ENCODE measurements around the gene AKAP6.
A peak's percentile ranks its signal among the peaks of the same experiment; 100 is the strongest.
"Not testable (repeated sequence)": the region's sequence is repeated elsewhere in the genome, so short reads cannot be mapped to it uniquely, and the experiment has no call there.

The AKAP6 gene

GRCh38 chr14:32583427-32583826, 254.3 kb downstream of the AKAP6 start:
- DNase-seq (ENCODE audit: low read depth in 2 of 2): not testable (repeated sequence)

DNA sequence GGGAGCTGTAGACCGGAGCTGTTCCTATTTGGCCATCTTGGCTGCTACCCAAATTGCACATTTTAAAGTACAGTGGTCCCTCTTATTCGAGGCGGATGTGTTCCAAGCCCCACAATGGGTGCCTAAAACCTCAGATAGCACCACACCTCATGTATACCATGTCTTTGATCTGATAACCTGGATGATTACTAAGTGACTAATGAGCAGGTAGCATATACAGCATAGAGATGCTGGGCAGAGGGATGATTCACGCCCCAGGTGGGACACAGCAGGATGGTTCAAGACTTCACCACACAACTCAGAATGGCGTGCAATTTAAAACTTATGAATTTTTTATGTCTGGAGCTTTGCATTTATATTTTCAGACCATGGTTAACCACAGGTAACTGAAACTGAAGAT, 255.0 kb downstream of the AKAP6 start:
- DNase-seq (ENCODE audit: low read depth in 2 of 2): no peak

- no peak for DNase-seq (ENCODE audit: low read depth in 2 of 2)
These were observed 258.4 kb downstream of the AKAP6 start for GRCh38 chr14:32587461-32587860.

DNA sequence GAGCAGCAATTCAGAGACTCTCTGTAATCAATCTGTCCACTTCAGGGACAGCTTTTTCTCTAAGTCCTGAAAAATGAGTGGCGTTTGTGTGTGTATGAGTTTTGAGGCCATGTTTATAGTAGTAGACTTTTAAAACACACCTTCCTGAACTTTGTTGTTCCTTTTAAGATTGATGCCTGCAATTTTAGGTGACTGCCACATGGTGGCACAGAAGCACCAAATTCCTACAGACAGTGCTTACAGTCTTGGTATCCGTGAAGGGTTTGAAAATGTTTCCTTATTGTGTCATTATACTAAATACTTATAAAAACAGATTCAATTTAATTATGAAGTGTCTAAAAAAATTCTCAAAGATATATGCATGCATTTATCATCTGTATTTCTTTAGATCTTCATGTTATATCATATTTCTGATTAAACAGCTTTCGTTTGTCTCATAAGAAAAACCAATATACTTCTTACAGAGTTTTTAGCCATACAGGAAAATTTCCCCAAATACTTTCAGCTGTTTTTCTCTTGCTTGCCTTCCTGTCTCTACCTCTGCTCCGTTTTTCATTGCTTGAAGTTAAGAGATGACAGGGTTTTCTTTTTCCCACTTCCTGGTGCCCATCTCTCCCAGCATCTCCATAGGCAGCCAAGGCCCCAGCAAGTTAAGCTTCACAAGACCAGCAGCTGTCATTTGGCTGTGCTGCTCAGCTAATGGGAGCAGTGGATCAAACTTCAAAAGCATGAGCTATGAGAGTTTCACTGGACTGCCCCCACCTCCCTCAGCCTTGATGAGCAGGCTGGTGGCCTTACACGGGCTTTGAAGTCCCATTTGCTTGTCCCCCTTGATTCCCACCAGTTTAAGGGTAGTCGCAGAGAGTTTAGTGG, 259.6 kb downstream of the AKAP6 start:
- DNase-seq (ENCODE audit: low read depth in 2 of 2): no peak

DNA sequence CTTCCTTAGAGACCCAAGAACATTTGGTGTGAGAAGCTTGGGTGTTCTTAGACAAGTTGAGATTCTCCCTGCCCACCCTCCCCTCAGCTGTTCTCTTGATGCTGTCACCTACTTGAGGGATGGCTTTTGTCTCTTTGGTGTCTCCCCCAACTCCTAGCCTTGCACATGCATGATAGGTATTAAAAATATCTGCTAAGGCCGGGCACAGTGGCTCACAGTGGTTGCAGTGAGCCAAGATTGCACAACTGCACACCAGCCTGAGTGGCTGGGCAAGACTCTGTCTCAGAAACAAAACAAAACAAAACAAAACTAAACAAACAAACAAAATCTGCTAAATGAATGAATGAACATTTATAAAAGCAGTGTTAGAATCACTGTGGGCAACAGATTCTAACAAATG, 261.1 kb downstream of the AKAP6 start:
- DNase-seq (ENCODE audit: low read depth in 2 of 2): no peak

GRCh38 chr14:32593290-32593942, 264.3 kb downstream of the AKAP6 start:
- DNase-seq (ENCODE audit: low read depth in 2 of 2): peak; percentile 74 to 78

DNA sequence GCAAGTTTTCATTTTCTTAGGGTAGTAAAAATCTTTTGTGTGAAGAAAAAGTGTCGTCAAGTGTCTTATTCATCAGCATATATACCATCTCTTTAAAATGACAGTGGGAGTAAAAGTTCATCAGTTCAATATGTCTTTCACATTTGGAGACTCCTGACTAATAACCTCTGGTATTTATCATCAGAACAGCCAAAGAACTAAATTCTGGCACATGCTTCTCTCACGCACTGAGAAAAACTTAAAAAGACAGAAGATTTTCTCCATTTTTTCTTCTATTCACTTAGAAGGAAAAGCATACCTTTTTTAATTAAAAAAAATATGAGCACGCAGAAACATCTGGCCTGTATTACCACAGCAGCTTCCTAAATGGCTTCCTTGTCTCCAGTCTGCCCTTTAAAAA, 265.7 kb downstream of the AKAP6 start:
- DNase-seq (ENCODE audit: low read depth in 2 of 2): peak; percentile 88

DNA sequence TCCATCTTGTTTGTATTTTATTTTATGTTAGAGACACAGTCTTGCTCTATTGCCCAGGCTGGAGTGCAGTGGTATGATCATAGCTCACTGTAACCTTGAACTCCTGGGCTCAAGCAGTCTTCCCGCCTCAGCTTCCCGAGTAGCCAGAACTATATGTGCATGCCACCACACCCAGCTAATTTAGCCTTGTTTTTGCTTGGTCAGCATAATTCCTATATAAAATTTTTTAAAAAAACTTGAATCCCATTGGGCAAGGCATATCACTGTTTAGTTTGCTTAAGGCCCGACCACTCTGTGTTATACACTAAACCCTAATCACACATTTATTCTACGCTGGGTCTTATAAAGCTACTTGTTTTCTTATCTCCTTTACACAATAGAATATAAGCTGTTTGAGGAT, 266.4 kb downstream of the AKAP6 start:
- DNase-seq (ENCODE audit: low read depth in 2 of 2): no peak

GRCh38 chr14:32596390-32596789, 267.3 kb downstream of the AKAP6 start:
- no peak for DNase-seq (ENCODE audit: low read depth in 2 of 2)

- no peak for DNase-seq (ENCODE audit: low read depth in 2 of 2)
These were observed 268.7 kb downstream of the AKAP6 start for GRCh38 chr14:32597771-32598170.

DNA sequence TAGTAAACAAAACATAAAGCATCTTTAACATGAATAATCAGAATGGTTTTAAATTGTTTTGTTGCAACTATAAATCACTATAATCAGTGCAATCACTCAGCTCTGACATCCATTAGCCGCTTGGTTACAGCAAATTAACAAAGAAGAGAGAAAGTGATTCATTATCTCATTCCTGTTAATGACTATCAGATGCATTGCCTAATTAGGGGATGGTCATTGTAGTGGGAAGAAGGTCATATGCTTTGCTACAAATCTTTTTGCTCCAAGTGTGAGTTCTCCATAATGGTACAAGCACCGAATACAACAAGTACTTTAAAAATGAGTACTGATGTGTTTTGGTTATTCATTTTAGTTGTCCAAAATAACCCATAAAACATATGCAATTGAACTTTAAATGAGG, 272.0 kb downstream of the AKAP6 start:
- DNase-seq (ENCODE audit: low read depth in 2 of 2): no peak

GRCh38 chr14:32601906-32602305, 272.8 kb downstream of the AKAP6 start:
- DNase-seq (ENCODE audit: low read depth in 2 of 2): peak in 1 of 2 experiments; percentile 47

DNA sequence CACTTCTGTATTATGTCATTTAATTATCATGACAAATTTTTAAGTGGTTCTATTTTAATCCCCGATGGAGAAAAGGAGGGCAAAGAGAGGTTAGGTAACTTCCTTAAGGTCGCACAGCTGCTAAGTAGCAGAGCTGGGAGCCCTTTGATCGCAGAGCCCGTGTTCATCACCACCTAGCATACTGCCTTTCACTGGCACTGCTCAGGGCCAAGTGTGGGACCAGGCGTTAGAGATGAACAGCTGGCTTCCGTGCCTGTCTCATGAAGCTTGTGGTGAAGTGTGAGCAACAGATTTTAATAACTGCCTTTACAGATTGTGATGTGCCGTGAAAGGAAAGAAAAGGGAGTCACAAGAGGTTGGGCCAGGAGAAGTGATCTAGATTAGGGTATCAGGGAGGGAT, 273.6 kb downstream of the AKAP6 start:
- no peak for DNase-seq (ENCODE audit: low read depth in 2 of 2)

- DNase-seq (ENCODE audit: low read depth in 2 of 2): no peak
These were observed 275.0 kb downstream of the AKAP6 start for GRCh38 chr14:32603992-32604565.

GRCh38 chr14:32606301-32606700, 277.2 kb downstream of the AKAP6 start:
- no peak for DNase-seq (ENCODE audit: low read depth in 2 of 2)

DNA sequence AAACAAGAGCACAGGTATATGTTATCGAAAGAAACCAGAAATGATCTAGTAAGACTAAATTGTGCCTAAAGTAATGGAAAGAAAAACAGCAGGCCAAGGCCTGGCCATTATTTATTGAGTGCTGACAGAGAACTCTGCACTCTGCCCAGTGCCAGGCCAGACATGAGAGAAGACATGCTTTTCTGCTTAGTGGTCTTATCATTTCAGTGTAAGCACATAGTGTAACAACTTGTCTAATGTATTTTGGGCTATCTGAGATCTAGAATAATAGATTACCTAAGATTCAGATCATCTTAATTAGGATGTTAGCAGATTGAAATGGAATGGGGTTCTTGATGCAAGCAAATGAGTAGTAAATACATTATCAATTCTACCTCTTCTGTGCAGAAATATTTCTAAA, 278.3 kb downstream of the AKAP6 start:
- no peak for DNase-seq (ENCODE audit: low read depth in 2 of 2)

DNA sequence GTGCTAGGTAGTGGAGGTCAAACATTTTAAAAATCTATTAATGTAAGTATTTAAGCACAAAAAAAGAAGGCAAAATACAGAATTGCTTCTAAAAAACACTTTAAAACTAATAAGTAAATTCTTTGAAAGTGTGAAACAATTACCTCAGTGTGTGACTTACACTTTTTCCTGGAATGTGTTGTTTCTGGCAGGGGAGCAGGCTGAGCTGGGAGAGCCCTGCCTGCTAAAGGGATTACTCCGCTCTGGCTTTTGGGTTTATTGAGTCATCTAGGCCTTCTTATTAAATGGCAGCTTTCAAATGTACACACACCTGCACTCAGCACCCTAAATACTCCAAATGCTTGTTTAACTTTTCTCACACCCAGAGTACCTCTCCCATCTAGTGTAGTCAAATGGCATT, 279.8 kb downstream of the AKAP6 start:
- peak in 1 of 2 experiments; percentile 46 for DNase-seq (ENCODE audit: low read depth in 2 of 2)

- DNase-seq (ENCODE audit: low read depth in 2 of 2): no peak
These were observed 280.3 kb downstream of the AKAP6 start for GRCh38 chr14:32609388-32609787.

DNA sequence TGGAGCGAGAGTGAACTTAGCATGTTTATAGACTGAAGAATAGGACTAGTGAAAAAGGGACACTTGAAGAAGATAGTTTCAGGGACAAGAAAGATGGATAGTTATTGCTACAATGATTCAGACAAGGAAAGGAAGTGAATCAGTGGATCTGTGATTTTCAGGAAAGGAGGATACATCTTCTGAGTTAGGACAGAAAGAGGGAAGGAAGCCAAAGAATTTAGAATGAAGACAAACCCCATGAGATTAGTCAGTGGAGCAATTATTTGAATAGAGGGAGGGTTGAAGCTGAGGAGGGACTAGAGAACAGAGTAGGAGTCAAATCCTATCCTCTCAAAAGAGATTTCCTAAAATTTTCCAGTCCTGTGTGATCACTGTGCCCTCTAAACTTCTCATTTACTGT, 282.7 kb downstream of the AKAP6 start:
- peak; percentile 81 to 84 for DNase-seq (ENCODE audit: low read depth in 2 of 2)

GRCh38 chr14:32618991-32619390, 289.9 kb downstream of the AKAP6 start:
- no peak for DNase-seq (ENCODE audit: low read depth in 2 of 2)

DNA sequence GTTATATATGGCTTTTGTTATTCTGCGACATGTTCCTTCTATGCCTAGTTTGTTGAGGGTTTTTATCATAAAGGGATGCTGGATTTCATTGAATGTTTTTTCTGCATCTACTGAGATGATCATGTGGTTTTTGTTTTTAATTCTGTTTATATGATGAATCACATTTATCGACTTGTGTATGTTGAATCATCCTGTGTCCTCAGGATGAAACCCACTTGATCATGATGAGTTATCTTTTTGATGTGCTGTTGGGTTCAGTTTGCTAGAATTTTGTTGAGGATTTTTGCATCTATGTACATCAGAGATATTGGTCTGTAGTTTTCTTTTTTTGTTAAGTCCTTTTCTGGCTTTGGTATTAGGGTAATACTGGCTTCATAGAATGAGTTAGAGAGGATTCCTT, 291.2 kb downstream of the AKAP6 start:
- DNase-seq (ENCODE audit: low read depth in 2 of 2): no peak

DNA sequence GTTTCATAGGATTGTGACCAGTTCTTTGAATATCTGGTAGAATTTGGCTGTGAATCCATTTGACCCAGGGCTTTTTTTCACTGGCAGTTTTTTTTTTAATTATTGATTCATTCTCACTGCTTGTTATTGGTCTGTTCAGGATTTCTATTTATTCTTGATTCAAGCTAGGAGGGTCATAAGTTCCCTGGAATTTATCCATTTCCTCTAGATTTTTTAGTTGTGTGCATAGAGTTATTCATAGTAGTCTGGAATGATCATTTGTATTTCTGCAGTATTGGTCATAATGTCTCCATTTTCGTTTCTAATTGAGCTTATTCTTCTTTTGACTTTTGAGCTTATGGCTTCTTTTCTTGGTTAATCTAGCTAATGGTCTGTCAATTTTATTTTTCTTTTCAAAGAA, 291.6 kb downstream of the AKAP6 start:
- DNase-seq (ENCODE audit: low read depth in 2 of 2): no peak

DNA sequence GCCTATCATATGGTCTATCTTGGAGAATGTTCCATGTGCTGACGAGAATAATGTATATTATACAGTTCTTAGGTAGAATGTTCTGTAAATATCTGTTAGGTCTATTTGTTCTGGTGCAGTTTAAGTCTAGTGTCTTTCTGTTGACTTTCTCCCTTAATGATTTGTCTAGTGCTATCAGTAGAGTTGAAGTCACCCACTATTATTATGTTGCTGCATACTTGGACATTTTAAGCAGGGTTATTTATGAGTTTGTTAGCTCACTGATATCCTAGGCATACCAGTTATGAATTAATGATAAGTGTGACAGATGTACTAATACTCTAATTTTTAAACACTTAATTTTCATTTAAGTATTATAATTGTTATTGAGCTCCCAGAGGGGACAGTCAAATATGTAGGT, 292.5 kb downstream of the AKAP6 start:
- DNase-seq (ENCODE audit: low read depth in 2 of 2): no peak

All from fibroblast of skin of left biceps (primary cell).